CD14-positive monocyte (primary cell): Measurements from ENCODE around the gene TSPOAP1. TPM values are rescaled to one million over a fixed set of nuclear protein-coding genes. Genes with fewer than 3 reads are reported as not detected.

Experiments
- DNase-seq, 3 donors: peaks; one replicate each; pipeline ENCODE4 v3.0.0-alpha.2; 2011 to 2022
- H2AFZ ChIP-seq: 2 replicates; pipeline ENCODE4 v1.6.0; 2012; ENCODE audit warnings: mild to moderate bottlenecking, low read depth, low read length, inconsistent platforms; ENCODE audit not compliant: insufficient read depth, poor library complexity, severe bottlenecking
- H3K27ac ChIP-seq, 2 donors: 1 replicate in 1 of 2; 2 replicates in 1 of 2; pipeline ENCODE4 v1.5.1; 2012 to 2013; ENCODE audit warnings: low read length in 2 of 2, control low read depth in 1 of 2, inconsistent platforms in 1 of 2, low read depth in 1 of 2, mild to moderate bottlenecking in 1 of 2
- H3K27me3 ChIP-seq, 2 donors: one replicate each; pipeline versions ENCODE4 v1.6.0 to v1.6.1; 2011 to 2013; ENCODE audit warnings: low read length in 2 of 2; ENCODE audit not compliant: control insufficient read depth in 2 of 2, insufficient read depth in 2 of 2
- H3K36me3 ChIP-seq, 2 donors: replicated peaks in 1 of 2; 1 replicate in 1 of 2; 2 replicates in 1 of 2; pipeline versions ENCODE4 v1.5.1 to v1.6.1; 2012 to 2013; ENCODE audit warnings: low read length in 2 of 2, control low read depth in 1 of 2, inconsistent platforms in 1 of 2, mild to moderate bottlenecking in 1 of 2; ENCODE audit not compliant: insufficient read depth in 2 of 2, control insufficient read depth in 1 of 2
- H3K4me1 ChIP-seq, 2 donors: 1 replicate in 1 of 2; 2 replicates in 1 of 2; pipeline versions ENCODE4 v1.5.1 to v1.6.1; 2012 to 2013; ENCODE audit warnings: low read length in 2 of 2, control low read depth in 1 of 2, inconsistent platforms in 1 of 2, mild to moderate bottlenecking in 1 of 2, moderate library complexity in 1 of 2; ENCODE audit not compliant: insufficient read depth in 2 of 2, control insufficient read depth in 1 of 2
- H3K4me2 ChIP-seq: replicated peaks from 2 replicates; pipeline ENCODE3; 2012; ENCODE audit warnings: low read length, moderate library complexity, mild to moderate bottlenecking; ENCODE audit not compliant: poor library complexity, severe bottlenecking; ENCODE audit errors: extremely low read depth
- H3K4me3 ChIP-seq, 3 experiments: fragments of 200-600 bp in 1 of 3; sonication (generic) in 1 of 3; replicated peaks in 1 of 3; 1 replicate in 2 of 3; 2 replicates in 1 of 3; pipeline ENCODE4 v1.5.1; 2011 to 2013; ENCODE audit warnings: low read length in 3 of 3, mild to moderate bottlenecking in 3 of 3, control low read depth in 2 of 3, low read depth in 2 of 3, inconsistent platforms in 1 of 3, moderate library complexity in 1 of 3
- H3K79me2 ChIP-seq: 2 replicates; pipeline ENCODE4 v1.6.0; 2012; ENCODE audit warnings: mild to moderate bottlenecking, control low read depth, inconsistent platforms, low read length, moderate library complexity; ENCODE audit not compliant: insufficient read depth
- H3K9ac ChIP-seq: 2 replicates; pipeline ENCODE4 v1.6.0; 2017; ENCODE audit warnings: low read length, mild to moderate bottlenecking; ENCODE audit not compliant: insufficient read depth, poor library complexity, severe bottlenecking
- H3K9me3 ChIP-seq, 2 donors: replicated peaks in 1 of 2; 1 replicate in 1 of 2; 2 replicates in 1 of 2; pipeline versions ENCODE4 v1.5.1 to v1.6.1; 2012 to 2013; ENCODE audit warnings: low read length in 2 of 2, control low read depth in 1 of 2; ENCODE audit not compliant: control insufficient read depth in 1 of 2, insufficient read depth in 1 of 2
- H4K20me1 ChIP-seq: 2 replicates; pipeline ENCODE4 v1.6.0; 2012; ENCODE audit warnings: mild to moderate bottlenecking, low read length, control low read depth, moderate library complexity; ENCODE audit not compliant: insufficient read depth
- H3K27ac Mint-ChIP-seq, 7 donors: one replicate each; pipeline ENCODE4 v1.8.0; 2020; ENCODE audit warnings: mild to moderate bottlenecking in 7 of 7, mixed read lengths in 7 of 7, moderate library complexity in 6 of 7, inconsistent platforms in 2 of 7
- H3K27me3 Mint-ChIP-seq, 3 donors: one replicate each; pipeline ENCODE4 v1.8.0; 2021 to 2022; ENCODE audit warnings: low read depth in 3 of 3, mild to moderate bottlenecking in 3 of 3, mixed read lengths in 3 of 3, moderate library complexity in 3 of 3, inconsistent platforms in 1 of 3
- H3K36me3 Mint-ChIP-seq, 2 donors: one replicate each; pipeline ENCODE4 v1.8.0; 2020; ENCODE audit warnings: mixed read lengths in 2 of 2, inconsistent platforms in 1 of 2, mild to moderate bottlenecking in 1 of 2
- H3K4me1 Mint-ChIP-seq: one replicate; pipeline ENCODE4 v1.8.0; 2020; ENCODE audit warnings: mild to moderate bottlenecking, mixed read lengths
- H3K4me3 Mint-ChIP-seq, 2 donors: one replicate each; pipeline ENCODE4 v1.8.0; 2020; ENCODE audit warnings: mild to moderate bottlenecking in 2 of 2, mixed read lengths in 2 of 2, moderate library complexity in 1 of 2
- H3K9me3 Mint-ChIP-seq, 7 donors: one replicate each; pipeline ENCODE4 v1.8.0; 2020 to 2022; ENCODE audit warnings: mixed read lengths in 7 of 7, mild to moderate bottlenecking in 6 of 7, moderate library complexity in 6 of 7, inconsistent platforms in 2 of 7
- CTCF ChIP-seq: fragments of 200-600 bp; IDR thresholded peaks from one replicate; pipeline ENCODE4 v1.8.0; 2022; ENCODE audit warnings: antibody characterized with exemption, mild to moderate bottlenecking
- WGBS: methylation state at CpG from one replicate; pipeline ENCODE4 v1.1.5; 2013; ENCODE audit warnings: missing lambda C conversion rate; ENCODE audit not compliant: insufficient coverage; 5-methylcytosine and 5-hydroxymethylcytosine counted together
- intact Hi-C, 2 donors: fragments of 100-400 bp; cut with micrococcal nuclease; formaldehyde crosslinking; loops; one replicate each; pipeline versions ENCODE4 v1.15.0 to v1.15.1; 2023
- polyA plus RNA-seq, 3 donors: library from polyadenylated mRNA; depleted of rRNA in 1 of 3; unstranded in 2 of 3; stranded (reverse) in 1 of 3; fragments of 300-500 nt in 2 of 3; fragments of >200 nt in 1 of 3; fragmentation: Illumina TruSeq in 2 of 3; gene quantifications; 1 replicate in 2 of 3; 2 replicates in 1 of 3; pipeline ENCODE4 v1.2.3, GENCODE V29; 2012 to 2021

TSPOAP1 gene
- polyA plus RNA-seq, 3 donors: 0.10 to 14.0 (median 0.18) TPM

GRCh38 chr17:58321571-58322525 is 6.7 kb downstream of the TSPOAP1 start:
- no peaks in the 10 kb centered on the region for H3K36me3 ChIP-seq
- H3K4me3 ChIP-seq: no peak overlapping the region
- H2AFZ ChIP-seq: no peak overlapping the region
- no peak for DNase-seq
- H3K9me3 ChIP-seq: peaks cover 0 to 6% of the 10 kb centered on the region in 2 donors
- H3K27ac ChIP-seq: no peak overlapping the region
- TF ChIP-seq CTCF: no peak
- WGBS: 93% methylated on average over 15 of the region's 18 CpGs
- H3K9ac ChIP-seq: no peak overlapping the region
- H3K4me3 Mint-ChIP-seq: peak overlapping the region in 1 of 2 donors; percentile 61
- peaks cover 36% of the 10 kb centered on the region for H3K4me1 Mint-ChIP-seq
- peaks cover 45 to 61% (median 46%) of the 10 kb centered on the region in 3 donors for H3K27me3 Mint-ChIP-seq
- peaks cover 18 to 26% of the 10 kb centered on the region in 2 donors for H3K36me3 Mint-ChIP-seq
- no peak overlapping the region for H3K4me2 ChIP-seq
- H3K27ac Mint-ChIP-seq: peak overlapping the region in 1 of 7 donors; percentile 0
- H3K27me3 ChIP-seq: peaks cover 11 to 34% of the 10 kb centered on the region in 2 donors
- intact Hi-C loops: no loop called here
- H3K79me2 ChIP-seq: peaks cover 14% of the 10 kb centered on the region
- H4K20me1 ChIP-seq: peaks cover 18% of the 10 kb centered on the region
- H3K9me3 Mint-ChIP-seq: peaks cover 0 to 5% (median 2%) of the 10 kb centered on the region in 7 donors
- H3K4me1 ChIP-seq: peaks cover 28 to 29% of the 10 kb centered on the region in 2 donors

GRCh38 chr17:58320570-58321323 is 7.8 kb downstream of the TSPOAP1 start:
- Histone ChIP-seq H3K27ac (no peak overlapping the region), H3K36me3 (no peaks in the 10 kb centered on the region)
- WGBS: 93% methylated on average over 5 of the region's 9 CpGs

More at GRCh38 chr17:58320570-58321323, 7.8 kb downstream of the TSPOAP1 start:
- H3K27me3 ChIP-seq: peaks cover 11 to 29% of the 10 kb centered on the region in 2 donors
- Mint-ChIP-seq H3K27ac (peak overlapping the region in 1 of 7 donors; percentile 21), H3K4me3 (peak overlapping the region in 1 of 2 donors; percentile 6), H3K36me3 (peaks cover 18 to 26% of the 10 kb centered on the region in 2 donors), H3K27me3 (peaks cover 36 to 57% (median 43%) of the 10 kb centered on the region in 3 donors), H3K4me1 (peaks cover 26% of the 10 kb centered on the region), H3K9me3 (peaks cover 0 to 4% (median 2%) of the 10 kb centered on the region in 7 donors)
- peaks cover 13% of the 10 kb centered on the region for H3K79me2 ChIP-seq
- DNase-seq: no peak
- intact Hi-C loops: no loop called here
- no peak overlapping the region for H3K4me3 ChIP-seq
- no peak overlapping the region for H3K9ac ChIP-seq
- TF ChIP-seq CTCF: no peak
- H2AFZ ChIP-seq: no peak overlapping the region
- H3K4me1 ChIP-seq: peaks cover 17 to 18% of the 10 kb centered on the region in 2 donors
- H3K4me2 ChIP-seq: no peak overlapping the region
- H3K9me3 ChIP-seq: peaks cover 0 to 6% of the 10 kb centered on the region in 2 donors
- peaks cover 7% of the 10 kb centered on the region for H4K20me1 ChIP-seq
